NCI-H187 (cell line): ENCODE measurements around the gene MRGPRG.

Experiments used
- DNase-seq, 2 experiments: peaks; one replicate each; lab custom pipeline; 2025; lab: John Stamatoyannopoulos, UW

Gene MRGPRG

DNA sequence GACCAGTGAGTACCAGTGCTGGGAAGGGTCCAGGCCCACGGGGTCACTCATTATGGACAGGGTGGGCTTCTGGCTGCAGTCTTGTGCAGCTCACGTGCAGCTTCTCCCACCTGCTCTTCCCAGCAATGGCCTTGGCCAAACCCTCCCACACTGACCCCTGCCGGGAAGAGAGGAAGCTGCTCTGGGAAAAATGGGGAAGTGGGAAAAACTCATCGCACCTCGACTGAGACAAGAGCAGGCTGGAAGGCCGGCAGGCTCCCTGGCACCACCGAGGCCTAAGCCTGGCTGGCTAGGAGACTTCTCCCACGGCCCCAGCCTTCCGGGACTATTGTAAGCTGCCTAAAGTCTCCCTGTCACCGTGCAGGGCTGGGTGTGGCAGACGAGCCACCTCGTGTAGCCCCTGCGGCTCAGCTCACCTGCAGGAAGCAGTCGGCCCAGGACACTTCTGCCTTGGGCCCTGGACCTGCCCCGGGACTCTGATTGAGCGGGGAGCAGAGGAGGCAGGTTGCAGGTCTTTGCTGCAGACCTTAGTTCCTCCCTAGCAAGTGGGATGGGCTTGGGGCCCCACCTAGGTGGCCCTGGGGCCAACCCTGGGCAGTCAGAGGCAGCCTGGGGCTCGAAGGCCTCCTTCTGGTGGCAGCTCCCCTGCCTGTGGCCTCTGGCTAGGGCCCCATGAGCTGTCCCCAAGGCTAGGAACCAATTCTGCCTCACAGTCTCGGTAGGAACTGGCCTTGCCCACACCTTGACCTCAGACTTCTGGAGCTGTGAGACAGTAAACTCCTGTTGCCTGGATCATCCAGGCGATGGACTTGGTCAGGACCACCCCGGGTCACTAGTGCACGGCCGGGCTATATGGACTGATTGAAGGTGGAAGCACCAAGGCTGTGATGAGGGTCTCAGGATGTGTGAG, 23.1 kb downstream of the MRGPRG start:
- no peak for DNase-seq

DNA sequence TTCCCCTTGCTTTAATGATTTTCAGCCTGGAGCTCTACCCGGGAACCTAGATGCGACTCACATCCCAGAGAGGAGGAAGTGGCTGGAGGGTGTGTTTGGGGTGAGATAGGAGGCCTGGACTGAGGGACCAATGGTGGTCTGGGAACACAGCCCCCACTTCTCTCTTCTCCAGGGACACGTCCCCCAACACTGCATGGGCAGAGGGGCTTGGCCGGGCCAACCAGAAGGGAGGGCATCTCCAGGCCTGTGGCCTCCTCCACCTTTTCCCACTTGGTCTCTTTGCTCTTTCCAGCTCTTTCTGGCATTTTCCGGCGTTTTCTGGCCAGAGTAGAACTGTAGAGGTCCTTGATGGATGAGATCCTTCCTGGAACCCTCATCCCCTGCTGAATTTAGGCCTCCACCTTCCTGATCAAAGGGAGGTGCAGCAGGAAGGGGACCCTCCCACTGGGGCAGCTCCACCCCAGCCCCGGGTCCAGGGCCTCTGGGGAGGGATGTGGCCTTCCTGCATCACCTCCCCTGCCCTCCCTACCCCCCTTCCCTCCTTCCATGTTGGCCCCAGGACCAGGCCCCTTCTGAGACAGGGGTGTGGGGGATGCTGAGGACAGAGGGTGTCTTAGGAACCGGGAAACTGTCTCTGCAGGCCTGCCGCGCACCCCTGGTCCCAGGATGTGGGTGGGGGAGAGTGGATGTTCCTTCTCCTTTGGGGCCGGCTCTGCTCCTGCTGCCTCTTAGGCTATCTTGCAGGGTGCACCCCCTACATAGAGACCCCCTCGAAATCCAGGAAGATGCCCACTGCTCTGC, 24.4 kb downstream of the MRGPRG start:
- no peak for DNase-seq

DNA sequence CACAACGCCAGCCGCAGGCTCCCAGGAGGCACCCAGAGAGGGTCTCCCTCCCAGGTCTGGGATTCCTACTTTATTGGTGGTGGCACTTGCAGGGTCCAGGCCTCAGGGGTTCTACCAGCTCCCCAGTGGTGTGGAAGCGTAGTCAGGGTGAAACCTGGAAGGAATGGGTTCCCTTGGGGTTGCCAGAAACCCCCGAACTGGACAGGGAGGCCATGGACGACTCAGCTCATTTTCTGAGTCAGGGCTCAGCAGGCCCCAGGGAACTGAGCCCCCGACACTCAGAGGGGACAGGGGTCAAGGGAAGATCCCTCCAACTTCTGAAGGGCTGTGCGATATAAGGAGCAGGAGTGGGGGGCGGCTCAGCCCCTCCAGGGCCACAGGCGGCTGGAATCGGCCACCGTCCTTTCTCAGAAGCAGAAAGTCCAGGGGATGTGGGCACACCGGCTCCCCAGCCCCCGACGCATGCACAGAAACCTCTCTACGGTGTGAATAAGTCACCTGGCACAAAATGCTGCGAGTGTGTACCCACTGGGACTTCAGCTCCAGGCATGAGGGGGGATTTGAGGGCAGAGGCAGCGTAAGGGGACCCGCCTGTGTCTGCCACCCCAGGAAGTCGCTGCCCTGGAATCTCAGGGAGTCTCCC, 25.1 kb downstream of the MRGPRG start:
- no peak for DNase-seq

DNA sequence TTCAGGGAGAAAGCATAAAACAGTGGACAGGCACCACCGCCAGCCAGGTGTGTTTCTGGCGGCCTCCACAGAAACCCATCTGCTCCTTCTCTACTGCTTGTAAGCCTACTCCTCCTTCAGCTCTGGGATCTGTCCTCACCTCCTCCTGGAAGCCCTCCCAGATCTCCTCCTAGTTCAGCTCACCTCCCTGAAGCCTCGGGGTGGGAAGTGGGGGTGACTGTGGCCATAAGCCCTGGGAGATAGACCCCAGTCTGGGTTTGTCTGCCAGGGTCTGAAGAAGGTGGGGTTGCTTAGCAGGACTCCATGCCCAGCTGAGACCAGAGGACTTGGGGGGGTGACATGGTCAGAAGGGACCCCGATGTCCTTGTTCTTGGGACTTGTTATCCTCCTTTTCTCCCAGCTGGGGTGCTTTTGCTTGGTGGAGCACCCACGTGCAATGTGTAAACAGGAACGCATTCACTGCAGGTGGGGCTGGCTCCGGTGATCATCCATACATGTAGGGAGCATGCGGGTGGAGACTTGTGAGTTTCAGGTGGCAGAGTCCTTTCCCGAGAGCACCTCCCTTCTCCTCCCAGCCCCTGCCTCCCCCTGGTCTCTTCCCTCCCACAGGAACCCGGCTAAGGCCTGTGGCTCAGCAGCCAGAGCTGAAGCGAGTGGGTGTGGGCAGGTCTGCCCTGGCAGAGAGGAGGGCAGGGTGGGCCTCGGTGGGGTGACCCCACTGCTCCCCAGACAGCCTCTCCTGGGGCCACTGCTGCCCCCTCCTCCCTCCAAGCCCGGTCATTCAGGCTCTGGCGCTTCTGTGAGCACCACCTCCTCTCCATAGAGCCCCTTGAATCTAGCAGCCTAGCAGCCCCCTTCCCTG, 25.9 kb downstream of the MRGPRG start:
- no peak for DNase-seq

DNA sequence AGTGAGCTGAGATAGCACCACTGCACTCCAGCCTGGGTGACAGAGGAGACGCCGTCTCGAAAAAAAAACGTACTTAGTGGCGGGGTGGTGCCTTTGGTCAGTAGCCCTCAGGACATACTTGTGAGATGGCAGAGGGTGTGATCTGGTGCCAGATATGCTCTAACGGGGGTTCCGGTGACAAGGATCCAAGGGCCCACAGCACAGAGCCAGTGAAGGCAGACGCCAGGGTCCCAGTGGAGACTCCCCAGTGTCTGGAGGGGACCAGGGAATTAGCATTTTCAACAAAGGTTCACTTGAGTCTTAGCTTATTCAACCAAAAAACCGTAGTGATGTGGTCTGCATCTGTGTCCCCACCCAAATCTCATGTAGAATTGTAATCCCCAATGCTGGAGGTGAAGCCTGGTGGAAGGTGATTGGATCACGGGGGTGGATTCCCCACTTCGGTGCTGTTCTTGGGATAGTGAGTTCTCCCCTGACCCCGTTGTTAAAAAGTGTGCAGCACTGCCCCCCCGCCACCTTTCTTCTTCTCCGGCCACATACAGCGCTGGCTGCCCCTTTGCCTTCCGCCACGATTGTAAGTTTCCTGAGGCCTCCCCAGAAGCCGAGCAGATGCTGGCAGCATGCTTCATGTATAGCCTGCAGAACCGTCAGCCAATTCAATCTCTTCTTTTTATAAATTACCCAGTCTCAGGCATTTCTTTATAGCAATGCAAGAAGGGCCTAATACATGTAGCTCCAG, 26.9 kb downstream of the MRGPRG start:
- DNase-seq = no peak

DNA sequence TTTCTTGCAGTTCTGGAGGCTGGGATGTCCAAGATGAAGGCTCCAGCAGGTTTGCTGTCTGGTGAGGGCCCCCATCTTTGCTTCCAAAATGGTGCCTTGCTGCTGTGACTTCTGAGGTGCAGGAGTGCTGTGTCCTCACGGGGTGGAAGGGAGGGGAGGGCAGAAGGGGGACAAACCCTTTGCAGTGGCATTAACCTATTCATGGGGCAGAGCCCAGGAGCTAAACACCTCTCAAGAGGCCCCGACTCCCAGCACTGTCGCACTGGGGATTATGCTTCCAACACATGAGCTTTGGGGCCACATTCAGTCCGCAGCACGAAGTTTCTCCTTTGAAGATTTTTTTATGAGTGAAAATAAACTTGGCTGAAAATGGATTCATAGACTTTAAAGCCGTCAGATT, 28.0 kb downstream of the MRGPRG start:
- DNase-seq = no peak

DNA sequence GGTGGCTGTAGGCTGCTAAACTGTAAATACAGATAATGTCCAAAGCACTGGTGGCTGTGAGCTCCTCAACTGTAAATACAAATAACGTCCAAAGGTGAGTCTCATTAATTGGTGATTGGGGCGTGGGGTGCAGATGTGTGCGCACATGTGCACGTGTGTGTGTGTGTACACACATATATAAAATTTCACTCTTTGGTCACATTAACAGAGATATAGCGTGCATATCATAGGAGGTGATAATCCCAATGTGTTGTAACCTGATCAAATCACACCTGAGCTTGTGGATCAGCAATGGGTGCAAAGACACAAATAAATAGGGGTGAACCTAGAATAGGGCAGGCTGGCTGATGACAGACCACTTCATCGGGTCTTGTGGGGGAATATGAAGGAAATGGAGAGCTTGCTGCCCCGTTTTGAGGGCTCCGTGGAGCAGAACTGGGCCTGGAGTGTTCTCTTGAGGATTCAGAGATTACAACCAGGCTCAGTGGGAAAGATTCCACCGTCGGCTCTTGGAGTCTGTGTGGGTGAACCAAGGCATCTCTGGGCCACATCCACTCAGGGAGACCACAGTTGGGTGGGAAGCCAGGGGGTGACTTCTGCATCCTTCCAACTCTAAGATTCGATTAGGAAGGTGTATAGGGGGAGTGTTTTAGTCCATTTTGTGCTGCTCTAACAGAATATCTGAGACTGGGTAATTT, 28.6 kb downstream of the MRGPRG start:
- no peak for DNase-seq

DNA sequence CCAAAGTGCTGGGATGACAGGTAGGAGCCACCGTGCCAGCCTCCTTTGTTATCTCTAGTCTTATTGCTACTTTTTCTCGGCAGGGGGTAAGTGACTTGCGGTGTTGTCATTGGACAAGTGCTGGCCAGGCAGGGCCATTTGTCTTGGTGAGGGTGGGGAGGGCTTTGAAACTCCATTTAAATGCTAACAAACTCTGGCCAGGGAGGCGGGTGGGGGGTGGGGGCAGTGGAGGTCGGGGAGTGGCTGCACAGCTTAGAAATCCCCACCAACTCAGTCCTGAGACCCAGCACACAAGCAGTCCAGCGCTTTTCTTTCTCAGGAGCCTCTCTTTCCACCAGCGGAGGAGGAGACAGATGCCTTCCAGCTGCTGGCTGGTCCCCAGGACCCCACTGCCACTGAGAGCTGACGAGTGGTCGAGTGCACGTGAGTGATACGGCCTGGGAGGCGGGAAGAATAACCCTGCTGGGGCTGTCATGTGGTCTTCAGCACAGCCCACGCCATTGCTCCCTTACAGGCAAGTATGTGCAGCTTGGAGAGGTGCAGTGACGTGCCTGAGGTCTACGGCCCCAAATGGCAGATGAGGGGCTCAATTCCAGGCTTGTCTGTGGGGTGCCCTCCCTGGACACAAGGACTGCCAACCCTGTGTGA, 29.3 kb downstream of the MRGPRG start:
- no peak for DNase-seq

DNA sequence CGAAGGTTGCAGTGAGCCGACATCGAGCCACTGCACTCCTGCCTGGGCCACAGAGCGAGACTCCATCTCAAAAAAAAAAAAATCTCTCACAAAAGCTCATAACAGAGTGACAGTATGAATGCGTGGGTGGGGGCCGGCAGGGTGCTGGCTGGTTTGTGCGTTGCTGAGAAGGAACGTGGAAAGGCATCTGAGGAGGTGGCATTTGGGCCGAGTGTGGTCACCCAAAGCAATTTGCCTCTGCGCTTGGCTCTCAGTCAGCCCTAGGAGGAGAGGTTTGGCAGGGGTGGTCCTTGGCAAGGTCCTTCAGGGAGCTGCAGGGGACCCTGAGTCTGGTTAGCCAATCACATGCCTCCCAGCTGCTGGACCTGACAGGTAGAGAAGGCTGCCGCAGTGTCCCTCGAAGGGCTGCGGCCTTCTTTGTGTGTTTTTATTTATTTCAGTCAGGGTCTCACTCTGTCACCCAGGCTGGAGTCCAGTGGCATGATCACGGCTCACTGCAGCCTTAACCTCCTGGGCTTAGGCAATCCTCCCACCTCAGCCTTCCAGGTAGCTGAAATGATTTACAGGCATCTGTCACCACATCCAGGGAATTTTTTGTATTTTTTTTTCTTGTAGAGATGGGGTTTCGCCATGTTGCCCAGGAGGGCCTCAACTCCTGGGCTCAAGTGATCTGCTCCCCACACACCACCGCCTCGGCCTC, 30.0 kb downstream of the MRGPRG start:
- no peak for DNase-seq

DNA sequence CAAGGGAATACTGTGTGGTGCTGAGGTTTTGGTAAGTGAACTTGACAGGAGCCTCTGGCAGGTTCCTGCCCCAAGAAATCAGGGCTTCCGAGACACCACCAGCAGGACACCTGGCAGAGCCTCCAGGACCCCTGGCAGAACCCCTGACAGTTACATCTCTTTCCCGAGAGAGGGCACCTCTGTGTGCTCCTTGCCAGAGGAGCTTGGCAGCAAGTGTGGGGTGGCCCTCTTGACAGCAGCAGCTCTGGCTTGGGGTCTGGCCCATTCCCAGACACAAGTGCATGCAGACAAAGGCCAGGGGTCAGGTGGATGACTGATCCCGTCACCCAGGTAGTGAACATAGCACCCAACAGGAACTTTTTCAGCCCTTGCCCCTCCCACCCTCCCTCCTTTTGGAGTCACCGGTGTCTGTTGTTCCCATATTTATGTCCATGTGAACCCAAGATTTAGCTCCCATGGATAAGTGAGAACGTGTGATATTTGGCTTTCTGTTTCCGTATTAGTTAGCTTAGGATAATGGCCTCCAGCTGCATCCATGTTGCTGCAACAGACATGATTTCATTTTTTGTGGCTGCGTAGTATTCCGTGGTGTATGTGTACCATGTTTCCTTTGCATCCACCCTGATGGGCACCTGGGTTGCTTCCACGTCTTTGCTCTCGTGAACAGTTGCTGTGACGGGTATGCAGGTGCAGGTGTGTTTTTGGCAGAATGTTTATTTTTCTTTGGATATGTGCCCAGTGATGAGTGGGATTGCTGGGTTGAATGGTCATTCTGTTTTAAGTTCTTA, 32.3 kb downstream of the MRGPRG start:
- no peak for DNase-seq

DNA sequence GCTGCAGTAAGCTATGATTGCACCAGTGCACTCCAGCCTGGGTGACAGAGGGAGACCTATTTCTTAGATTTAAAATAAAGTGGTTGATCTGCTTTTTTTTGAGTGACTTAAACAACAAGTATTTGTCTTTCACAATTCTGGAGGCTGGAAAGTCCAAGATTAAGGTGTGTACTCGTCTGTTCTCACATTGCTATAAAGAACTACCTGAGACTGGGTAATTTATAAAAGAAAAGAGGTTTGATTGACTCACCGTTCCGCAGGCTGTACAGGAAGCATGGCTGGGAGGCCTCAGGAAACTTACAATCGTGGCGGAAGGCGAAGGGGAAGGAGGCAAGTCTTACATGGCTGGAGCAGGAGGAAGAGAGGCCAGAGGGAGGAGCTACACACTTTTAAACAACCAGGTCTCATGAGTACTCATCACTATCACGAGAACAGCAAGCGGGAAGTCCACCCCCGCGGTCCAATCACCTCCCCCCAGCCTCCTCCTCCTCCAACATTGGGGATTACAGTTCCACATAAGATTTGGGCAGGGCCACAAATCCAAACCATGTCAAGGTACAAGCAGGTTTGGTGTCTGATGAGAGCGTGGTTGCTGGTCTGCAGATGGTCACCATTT, 33.8 kb downstream of the MRGPRG start:
- no peak for DNase-seq

DNA sequence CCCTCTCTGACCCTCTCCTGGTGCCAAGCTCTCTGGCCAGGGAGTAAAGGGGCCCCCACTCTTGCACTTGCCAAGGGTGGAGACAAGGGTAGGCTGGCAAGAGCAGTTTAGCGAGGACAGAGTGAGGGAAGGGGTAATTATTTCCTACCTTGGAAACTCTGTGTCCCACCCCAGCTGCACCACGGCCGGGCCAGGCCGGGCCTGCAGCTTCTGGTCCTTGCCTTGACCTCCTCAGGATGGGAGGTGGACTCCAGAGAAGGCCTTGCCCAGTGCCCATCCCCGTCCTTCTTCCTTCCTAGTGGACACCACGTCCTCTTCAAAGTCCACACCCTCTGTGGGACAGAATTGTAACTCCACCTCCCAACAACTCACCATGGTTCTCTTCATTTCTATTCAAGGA, 35.1 kb downstream of the MRGPRG start:
- no peak for DNase-seq

DNA sequence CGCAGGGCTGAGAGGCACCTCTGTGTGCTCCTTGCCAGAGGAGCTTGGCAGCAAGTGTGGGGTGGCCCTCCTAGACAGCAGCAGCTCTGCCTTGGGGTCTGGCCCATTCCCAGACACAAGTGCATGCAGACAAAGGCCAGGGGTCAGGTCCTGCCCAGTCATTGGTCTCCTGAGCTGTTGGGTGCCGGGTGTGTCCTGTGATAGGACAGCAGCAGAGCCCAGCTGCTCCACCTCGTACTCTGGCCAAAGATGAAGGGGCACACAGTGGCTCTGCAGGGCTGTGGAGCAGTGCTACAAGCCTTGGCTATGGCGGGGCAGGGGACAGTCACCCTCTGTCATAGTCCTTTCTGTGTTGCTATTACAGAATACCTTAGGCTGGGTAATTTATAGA, 36.2 kb downstream of the MRGPRG start:
- no peak for DNase-seq

DNA sequence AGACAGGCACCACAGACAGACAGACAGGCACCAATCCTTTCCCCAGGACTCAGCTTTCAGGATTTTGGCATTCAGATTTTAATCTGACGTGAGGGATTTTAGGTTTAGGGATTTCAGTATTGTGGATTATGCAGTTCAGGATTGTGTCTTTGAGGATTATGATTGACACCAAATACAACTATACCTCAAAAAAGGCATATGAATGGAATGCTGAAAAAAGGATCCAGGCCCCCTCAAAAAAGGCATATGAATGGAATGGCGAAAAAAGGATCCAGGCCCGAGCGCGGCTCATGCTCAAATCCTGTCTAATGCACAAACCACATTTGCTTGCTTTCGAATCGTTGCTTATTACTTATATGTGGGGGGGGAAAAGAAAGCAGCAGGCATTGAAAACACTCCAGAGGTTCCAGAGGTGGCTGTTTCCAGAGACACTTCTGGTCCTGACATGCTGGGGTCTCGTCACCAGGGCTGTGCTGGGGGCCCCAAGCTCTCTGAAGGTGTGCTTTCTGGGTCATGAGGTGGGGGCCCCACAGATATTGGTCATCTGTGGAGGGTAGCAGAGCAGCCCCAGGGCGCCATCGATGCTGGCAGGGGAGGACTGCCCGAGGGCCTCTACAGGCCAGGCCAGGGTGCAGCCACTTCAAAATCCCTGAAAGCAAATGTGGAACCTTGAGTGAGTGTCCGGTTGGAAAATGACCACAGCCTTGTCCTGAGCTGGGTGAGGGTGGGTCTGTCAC, 36.7 kb downstream of the MRGPRG start:
- no peak for DNase-seq

DNA sequence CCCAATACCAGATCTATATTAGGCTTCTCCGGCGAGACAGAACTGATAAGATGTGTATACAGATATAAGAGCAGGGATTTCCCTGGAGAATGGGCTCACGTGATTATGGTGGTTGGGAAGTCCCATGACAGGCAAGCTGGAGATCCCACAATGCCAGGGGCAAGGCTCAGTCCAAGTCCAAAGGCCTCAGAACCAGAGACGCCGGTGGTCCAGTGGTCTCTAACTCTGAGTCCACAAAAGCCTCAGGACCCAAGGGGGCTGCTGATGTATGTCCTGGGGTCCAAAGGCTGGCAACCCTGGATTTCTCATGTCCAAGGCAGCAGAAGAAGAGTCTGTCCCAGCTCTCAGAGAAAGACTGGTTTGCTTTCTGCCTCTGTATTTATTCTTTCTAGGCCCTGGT, 37.7 kb downstream of the MRGPRG start:
- no peak for DNase-seq

DNA sequence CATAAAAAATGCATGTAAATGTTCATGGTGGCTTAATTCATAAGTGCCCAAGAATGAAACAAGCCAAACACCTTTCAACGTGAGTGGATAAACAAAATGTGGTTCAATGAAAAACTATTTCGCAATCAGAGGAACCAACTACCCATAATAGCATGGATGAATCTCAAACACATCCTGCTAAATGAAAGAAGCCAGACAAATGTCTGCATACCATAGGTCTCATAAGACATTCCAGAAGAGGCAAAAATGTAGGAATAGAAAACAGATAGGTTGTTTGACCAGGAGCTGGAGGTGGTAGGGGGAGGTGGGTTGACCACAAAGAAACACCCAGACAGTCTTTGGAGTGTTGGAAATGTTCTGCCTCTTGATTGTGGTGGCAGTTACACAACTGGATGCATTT, 40.3 kb downstream of the MRGPRG start:
- DNase-seq = no peak

DNA sequence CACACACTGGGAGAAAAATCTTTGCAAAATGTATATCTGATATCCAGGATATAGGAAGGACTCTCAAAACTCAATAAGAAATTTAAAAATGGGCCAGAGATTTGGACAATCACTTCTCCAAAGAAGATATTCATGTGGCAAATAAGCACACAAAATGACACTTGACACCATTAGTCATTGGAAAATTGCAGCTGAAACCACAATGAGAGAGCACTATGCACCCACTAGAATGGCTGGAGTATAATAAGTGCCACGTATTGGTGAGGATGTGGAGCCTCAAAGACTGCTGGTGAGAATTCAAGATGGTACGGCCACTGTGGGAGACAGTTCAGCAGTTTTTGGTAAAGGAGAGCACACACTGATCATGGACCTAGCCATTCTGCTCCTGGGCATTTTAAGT, 40.7 kb downstream of the MRGPRG start:
- DNase-seq = no peak
